Smooth muscle cell of bladder (primary cell): ENCODE data around the gene ETHE1. TPM values are rescaled to one million over a fixed set of nuclear protein-coding genes. Genes with fewer than 3 reads are reported as not detected.

Experiments
- total RNA-seq: library from RNA; depleted of rRNA; stranded (reverse); fragments of >200 nt; gene quantifications from 2 replicates; pipeline ENCODE4 v1.2.3, GENCODE V29; 2014

Gene ETHE1, protein sequence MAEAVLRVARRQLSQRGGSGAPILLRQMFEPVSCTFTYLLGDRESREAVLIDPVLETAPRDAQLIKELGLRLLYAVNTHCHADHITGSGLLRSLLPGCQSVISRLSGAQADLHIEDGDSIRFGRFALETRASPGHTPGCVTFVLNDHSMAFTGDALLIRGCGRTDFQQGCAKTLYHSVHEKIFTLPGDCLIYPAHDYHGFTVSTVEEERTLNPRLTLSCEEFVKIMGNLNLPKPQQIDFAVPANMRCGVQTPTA
- total RNA-seq = 92.9 and 117 TPM in 2 replicates

DNA sequence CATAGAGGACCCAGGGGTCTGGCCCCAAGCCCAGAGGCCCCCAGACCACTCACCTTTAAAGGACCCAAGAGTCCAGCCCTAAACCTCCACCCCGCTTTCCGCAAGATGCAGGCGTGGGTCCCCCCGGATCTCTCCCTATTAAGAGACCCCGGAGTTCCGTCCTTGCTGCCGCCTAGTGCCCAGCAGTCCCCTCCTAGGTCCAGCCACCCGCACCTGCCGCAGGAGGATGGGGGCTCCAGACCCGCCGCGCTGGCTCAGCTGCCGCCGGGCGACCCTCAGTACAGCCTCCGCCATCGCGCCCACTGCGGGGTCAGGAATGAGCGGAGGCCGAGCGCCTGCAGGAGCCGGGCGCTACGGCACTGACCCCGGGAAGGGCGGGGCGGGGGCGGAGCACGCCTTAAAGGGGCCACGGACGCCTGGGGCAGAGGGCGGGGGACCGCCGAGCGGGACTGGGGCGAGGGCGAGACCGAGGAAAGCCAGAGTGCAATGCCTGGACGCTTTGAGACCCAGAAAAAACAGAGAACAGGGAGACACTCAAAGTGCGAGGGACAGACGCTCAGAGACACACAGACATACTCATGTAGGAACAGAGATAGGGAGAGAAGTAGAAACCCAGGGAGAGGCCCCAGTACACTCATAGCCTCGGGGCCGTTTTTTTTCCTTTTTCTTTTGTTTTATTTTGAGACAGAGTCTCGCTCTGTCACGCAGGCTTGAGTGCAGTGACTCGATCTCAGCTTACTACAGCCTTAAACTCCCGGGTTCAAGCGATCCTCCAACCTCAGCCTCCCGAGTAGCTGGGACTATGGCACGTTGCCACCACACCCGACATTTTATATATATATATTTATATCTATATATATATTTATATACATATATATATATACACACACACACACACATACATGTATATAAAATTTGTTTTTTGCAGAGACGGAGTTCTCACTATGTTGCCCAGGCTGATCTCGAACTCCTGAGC is at the start of gene ETHE1:
Gene ETHE1, minus strand, starts transcription at position 318 of the 976 bp plus-strand sequence. Its CDS starts 24 bp downstream, at position 294.

DNA sequence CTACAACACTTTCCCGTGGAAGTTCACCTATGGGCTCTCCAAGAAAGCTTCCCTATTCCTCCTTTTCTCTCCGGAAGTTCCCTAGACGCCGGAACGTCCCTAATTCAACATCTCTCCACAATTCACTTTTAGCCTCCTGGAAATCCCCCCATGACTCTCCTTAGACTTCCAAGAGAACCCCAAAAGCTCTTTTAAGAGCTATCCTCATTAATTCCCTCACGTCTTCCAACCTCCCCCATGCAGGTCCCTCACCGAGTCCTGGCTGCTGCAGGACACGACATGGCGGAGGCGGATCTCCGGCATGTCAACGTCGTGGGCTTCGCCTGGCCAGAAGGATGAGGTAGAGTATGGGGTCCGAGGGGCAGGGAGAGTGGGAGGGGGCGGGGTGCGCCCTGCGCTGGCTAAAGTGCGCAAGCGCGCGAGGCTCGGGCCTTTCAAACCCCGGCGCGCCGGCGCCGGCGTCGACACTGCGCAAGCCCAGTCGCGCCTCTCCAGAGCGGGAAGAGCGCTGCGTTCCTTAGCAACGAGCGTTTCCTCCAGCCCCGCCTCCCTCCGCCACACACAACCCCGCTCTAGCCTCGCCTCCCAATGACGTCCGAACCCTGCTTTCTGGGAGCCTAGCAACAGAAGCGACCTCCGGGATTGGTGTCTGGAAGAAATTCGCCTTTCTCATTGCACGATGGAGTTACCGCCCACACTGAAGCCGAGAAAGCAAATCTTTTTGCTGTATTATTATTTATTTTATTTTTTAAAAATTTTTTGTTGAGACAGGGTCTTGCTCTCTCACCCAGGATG is 48.4 kb upstream of the ETHE1 start, which contains the start of the genes PINLYP and XRCC1:
Gene PINLYP, plus strand, starts transcription at position 646 of the 795 bp plus-strand sequence. CDS start 1,391 bp downstream, outside the sequence.
Gene XRCC1, minus strand, starts transcription at position 372 of the 795 bp plus-strand sequence. Its CDS starts 69 bp downstream, at position 303.

DNA sequence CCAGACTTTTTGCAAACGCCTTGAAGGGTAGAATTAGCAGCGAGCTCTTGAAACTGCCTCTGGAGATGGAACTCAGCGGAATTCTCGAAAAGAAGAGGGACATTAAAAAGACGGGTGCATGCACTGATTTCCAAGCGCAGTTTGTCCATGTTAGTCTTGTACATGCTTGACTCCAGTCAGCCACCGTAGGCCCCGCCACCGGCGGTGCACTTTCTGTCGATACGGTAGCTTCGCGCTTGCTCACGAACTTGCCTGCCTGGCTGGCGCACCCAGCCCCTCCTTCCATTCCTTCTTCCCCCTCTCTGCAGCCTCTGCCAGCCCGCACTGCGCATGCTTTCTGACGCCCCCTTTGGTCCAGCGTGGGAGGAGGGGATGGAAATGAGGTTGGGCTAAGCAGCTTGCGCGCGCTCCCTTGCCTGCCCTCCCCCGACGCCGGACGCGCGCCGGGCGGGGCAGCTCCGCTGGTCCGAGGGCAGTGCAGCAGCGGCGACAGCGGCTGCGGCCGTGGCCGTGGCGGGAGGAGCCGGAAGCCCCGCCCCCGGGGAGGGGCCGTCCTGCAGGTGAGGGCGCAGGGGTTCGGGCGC is 6.1 kb upstream of the ETHE1 start, which contains the start of gene ZNF575:
Gene ZNF575, plus strand, starts transcription at position 227 of the 584 bp plus-strand sequence. CDS start 1,235 bp downstream, outside the sequence.

DNA sequence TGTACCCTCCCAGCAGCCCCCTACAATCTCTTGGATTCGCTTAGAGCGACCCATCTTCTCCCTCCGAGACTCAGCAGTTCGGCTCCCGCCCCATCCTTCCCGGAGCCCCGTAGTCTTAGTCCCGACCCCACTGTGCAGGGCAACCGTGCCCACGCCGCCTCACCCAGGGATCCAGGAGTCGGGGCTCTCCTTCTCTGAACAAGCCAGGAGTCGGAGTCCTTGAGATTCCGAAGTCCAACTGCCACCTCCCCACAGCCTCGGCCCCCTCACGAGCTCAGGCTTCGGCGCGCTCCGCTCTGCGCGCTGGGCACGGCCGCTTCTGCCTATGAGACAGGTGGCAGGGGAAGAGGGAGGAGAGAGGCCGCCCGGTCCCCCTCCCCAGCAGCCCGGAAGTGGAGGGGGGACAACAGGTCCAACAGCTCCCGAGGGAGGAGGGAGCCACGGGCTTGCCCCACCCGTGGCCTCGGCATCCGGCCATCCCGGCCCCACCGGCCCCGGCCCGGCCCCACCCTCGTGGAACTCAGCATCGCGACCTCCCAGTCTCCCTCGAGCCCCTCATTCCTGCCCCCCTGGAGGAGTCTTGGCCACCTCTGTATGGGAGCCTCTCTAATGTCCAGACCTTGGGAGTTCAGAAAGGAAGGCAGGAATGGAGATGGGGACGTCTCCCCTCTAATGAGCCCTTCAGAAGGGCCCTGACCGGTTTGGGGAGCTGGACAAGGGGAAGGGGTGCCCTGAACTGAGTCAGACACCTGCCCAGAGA is 22.4 kb downstream of the ETHE1 start, which contains the start of gene PHLDB3:
Gene PHLDB3, minus strand, starts transcription at position 321 of the 760 bp plus-strand sequence. CDS start 628 bp downstream, outside the sequence.

DNA sequence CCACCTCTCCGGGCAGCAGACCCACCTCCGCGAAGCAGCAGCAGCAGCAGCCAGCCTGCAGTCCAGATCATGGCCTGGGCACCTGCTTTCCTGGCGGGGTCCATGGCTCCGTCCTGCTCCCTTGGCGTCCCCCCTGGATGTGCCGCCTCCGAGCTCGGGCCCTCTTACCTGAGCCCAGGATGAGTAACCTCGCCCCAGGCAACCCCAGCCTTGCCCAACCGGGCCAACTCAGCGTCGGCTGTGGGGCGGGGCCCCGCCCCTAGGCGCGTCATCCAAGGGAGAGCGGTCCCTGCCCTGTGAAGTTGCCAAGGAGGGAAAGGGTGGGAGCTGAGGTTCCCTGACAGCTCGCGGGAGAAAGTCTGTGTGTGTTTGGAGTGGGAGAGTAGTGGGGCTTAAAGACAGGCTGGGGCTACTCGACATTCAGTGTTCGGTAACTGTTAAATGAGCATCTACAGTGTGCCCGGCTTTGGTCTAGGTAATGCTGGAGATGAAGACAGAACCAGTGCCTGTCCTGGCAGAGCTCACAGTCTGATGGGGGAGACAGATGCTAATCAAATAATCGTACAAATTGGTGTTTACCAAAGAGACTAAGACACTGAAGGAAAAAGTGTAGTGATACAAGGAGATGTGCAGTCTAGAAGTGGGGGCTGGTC is 61.4 kb downstream of the ETHE1 start, which contains the start of gene LYPD3:
Gene LYPD3, minus strand, starts transcription at position 141 of the 653 bp plus-strand sequence. Its CDS starts 37 bp downstream, at position 104.

Other genes with a start within 250 kb of the ETHE1 start
- gene CD177, start 173.5 kb downstream of the ETHE1 start, total RNA-seq = 0.09 TPM in 1 of 2 replicates, not detected in the other
- not detected in 2 replicates for gene TEX101, start 112.3 kb downstream of the ETHE1 start, total RNA-seq
- 0.09 and 0.14 TPM in 2 replicates for gene LYPD3, start 61.6 kb downstream of the ETHE1 start, total RNA-seq
- gene PHLDB3, start 22.5 kb downstream of the ETHE1 start, total RNA-seq = 15.4 and 19.2 TPM in 2 replicates
- gene ZNF575, start 6.0 kb upstream of the ETHE1 start, total RNA-seq = 0.14 and 0.28 TPM in 2 replicates
- gene XRCC1, start 48.3 kb upstream of the ETHE1 start, total RNA-seq = 7.7 and 11.8 TPM in 2 replicates
- 0.55 and 1.4 TPM in 2 replicates for gene PINLYP, start 48.6 kb upstream of the ETHE1 start, total RNA-seq
- 15.6 and 17.4 TPM in 2 replicates for gene IRGQ, start 68.9 kb upstream of the ETHE1 start, total RNA-seq
- 7.1 and 11.4 TPM in 2 replicates for gene ZNF576, start 69.4 kb upstream of the ETHE1 start, total RNA-seq
- gene SRRM5, start 84.9 kb upstream of the ETHE1 start, total RNA-seq = not detected in 2 replicates
- 35.0 and 37.5 TPM in 2 replicates for gene ZNF428, start 92.4 kb upstream of the ETHE1 start, total RNA-seq
- gene CADM4, start 112.6 kb upstream of the ETHE1 start, total RNA-seq = 2.0 and 3.0 TPM in 2 replicates
- 75.2 and 84.7 TPM in 2 replicates for gene PLAUR, start 143.0 kb upstream of the ETHE1 start, total RNA-seq
- not detected in 2 replicates for gene IRGC, start 188.9 kb upstream of the ETHE1 start, total RNA-seq
- 5.5 and 7.4 TPM in 2 replicates for gene SMG9, start 227.8 kb upstream of the ETHE1 start, total RNA-seq